GM19238 (cell line): Measurements from ENCODE around the gene SPOCK1.

ENCODE experiments used
- DNase-seq: peaks from one replicate; pipeline ENCODE4 v3.0.0; 2011; ENCODE audit warnings: low spot score; ENCODE audit not compliant: insufficient read length

Gene SPOCK1

DNA sequence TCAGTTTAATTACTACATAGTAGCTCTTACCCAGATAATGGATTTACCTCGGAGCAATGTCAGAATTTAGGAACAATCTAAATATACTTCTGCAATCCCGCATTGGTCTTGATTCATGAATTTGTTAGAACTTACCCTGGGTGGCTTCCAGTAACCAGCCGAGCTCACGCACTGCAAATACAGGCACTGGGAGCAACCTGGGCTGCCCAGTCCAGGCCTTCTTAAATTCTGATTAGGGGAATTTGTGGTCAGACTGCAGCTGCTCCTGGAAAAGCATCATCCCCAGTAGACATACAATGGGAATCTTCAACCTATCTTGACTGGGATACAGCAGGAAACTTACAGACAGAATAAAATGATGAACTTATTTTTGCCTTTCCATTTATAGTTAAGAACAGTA, 270.3 kb downstream of the SPOCK1 start:
- DNase-seq, result no peak

DNA sequence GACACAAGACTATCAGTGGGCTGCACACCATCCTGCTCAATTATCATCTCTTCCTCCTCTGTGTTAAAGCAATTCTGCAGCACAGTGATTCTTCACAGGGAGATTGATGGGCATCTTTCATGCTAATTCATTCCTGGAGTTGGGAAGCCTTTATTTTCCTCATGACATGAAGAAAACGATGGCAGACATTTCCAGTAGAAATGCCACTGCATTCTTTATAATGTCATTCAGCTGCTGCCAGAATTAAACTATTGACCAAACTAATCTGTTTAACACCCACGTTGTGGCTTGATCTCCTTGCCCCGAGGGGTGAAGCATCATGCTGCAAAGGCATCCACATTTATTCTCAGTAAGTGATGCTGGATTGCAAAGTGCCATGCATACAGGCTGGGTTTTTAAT, 273.0 kb downstream of the SPOCK1 start:
- DNase-seq, result no peak

DNA sequence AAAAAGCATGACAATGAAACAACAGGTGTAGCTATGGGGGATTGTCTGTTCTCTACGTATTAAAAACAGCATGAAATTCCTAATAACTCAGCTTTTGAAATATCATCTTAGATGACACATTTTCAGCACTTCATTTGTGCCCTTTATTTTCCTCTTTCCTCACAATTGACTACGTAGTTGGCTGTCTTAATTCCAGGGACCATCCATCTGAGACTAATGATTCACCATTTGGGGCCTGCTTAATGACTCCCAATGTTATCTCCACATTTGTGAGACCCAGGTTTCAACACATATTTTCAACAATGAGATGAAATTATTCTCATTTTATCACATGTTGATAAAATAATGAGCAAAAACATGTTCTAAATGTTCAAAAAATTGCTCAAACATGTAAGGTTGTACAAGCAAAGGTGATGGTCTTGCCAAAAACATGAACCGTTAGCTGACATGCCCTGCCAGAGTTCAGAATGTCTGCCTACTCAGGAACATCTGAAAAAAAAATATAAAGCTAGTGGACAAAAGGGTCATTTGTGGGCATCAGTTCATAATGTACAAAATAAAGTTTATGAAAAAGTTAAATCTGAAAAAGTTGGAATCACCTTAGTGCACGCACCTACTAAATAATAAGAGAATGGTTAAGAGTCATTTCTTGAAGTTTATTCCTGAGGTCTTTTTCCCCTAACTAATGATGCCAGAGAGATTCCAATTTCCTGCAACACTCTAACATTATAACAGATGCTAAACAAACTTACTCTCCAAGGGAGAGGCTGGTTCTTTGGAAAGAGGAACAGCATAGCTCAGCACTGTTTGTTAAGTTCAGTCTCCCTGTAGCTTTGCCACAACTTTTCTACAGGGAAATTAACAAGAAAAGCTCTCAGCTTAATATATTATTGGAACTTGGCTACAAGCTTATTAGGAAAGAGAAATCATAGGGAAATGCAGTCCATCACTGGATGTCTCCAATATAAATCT, 275.5 kb downstream of the SPOCK1 start:
- no peak for DNase-seq

DNA sequence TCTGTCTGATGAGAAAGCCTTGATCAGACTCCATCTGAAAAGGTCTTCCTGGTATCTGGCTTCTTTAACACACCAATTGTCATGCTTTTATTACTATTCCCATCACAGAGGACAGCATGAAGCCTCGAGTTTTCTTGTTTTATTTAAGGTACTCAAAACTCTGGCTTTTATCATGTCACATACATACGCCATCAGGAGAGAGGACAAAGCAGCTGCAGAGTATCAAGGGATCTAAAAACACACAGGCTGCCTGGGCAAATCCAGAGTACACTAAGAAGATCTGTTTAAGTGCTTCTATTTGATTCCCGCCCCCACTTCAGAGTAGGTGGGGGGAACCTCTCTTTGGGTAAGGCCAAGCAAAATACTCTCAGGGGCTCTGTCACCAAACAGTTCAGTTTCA, 277.2 kb downstream of the SPOCK1 start:
- no peak for DNase-seq

DNA sequence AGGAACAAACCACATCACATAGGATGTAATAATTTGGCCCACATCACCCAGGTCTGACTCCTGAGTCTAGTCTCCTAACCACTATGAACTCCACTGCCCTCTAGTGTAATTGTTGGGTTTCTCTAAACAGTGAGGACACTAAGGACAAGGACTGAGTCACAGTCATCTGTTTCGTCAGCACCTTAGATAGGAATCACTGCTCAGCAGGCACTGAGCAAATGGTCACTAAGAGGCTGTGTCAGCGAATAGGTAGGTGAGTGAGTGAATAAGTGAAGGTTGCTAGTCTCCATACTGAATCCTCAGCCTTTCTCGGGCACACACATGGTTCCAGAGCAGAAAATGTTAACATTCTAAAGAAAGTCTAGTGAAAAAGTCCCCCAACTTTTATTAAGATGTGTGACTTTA, 278.6 kb downstream of the SPOCK1 start:
- peak; percentile 13 for DNase-seq

DNA sequence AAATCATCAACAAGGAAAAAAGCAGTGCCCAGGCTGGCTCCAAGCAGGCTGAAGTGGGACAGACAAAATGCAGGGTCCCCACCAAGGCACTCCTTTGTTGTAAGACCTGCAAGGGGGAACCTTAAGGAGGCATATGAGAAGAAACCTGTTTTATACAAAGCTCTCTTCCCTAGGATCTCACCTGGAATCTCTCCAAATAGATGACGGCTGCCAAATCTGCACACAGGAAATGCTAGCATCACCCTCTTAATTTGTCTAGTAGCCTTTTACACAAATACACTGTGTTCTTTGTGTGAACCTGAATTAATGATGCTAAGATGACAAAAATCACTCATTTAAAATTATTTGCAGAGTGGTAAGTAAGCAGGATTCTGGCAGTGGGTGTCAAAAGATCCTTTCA, 280.2 kb downstream of the SPOCK1 start:
- DNase-seq, result no peak

DNA sequence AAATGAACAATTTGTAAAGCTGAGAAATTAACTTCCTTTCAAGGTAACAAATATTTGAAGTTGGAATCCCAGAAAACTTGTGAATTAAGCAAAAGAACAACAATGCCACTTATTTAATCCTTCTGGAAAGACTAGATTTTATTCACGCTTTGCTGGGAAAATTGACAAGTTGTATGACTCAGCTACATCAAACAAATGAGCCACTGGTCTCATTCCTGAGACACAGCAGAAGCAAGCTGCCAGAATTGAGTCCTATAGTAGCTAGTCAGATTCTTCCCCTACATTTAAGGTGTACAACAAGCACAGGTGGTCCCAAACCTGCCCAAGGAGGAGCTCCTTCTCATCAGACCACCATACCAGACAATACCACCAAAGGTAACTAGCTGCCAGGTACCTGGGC, 280.7 kb downstream of the SPOCK1 start:
- DNase-seq, result no peak

DNA sequence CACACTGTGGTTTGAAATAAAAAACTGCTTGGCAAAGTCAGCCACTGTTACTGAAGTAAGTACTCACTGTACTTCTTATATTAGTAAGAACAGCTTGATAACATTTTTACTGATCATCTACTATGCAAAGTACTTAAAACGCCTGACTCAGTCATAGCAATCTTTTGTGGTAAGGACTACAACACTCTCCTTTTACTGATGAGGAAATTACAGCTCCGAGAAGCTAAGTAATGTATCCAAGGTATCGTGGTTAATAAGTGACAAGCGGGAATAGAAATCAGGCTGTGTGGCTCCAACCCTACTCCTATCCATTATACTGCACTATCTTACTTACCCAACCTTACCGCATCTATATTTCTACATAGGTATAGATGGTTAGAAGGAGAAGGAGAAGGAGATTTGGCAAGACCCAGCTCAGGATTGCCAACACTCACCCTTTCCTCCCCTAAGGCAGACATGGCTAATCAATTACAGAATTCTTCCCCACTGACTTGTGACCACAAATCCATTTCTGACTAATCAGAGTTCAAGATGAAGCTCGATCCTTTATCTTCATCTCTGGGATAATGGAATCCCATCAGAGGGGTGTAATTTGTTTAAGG, 281.4 kb downstream of the SPOCK1 start:
- DNase-seq, result no peak

DNA sequence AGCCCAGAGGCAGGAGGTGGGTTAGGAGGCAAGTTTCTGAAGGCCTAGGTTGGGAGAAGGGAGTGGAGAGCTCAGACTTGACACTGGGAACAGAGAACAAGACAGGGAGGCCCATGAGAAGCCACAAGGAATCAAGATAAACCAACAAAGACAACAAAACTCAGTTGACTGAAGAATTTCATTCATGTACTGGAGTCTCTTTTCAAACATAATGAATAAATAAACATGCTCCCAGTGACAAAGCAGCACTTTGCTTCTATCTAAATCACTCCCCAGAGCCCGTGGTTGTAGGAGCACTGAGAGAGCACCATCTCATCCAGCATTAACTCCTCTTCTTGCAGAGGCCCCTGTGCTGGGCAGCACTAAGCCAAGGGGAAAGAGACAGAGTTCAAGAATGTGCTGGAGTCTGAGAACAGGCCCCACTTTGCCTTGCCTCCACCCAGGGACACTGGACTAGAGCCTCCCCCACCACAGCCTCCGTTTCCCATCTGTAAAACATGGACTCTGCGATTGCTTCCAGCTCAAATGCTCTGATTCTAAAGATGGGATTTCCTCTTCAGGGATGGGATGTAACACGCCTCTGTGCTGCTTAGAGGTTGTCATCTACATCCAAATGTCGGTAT, 282.0 kb downstream of the SPOCK1 start:
- no peak for DNase-seq

DNA sequence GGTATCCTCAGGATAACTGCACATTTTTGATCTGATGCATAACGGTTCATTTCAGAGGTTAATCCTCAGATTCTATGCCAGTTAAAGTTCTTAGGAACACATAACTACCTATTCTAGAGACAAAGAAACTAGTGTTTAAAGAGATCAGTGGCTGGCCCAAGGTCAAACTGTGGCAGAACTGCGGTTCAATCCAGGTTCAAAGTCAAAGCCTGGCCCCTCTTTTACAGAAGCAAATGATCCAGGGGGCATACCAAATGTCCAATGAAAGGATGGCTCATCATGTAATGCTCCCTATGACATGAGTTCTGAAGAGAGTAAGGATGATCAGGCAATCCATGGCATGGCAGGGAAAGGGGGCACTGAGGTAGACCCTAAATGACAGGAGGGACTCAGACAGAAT, 283.3 kb downstream of the SPOCK1 start:
- DNase-seq, result no peak

DNA sequence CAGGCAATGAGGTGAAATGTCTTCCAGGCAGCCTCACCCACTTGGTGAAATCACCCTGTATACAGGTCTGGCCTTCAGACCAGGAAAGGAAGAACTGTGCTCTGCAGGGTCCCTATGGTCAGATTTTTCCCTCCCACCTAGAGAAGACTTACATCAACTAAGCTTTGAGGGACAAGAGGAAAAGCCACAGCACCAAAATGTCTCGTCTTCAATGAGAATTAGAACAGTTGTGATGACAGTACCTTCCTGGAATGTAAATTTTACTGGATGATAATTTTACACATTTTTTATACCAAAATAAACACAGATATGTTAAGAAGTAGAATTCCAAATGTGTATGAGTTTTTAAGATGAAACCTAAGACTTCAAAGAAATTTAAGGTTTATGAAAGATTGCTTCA, 283.9 kb downstream of the SPOCK1 start:
- no peak for DNase-seq

DNA sequence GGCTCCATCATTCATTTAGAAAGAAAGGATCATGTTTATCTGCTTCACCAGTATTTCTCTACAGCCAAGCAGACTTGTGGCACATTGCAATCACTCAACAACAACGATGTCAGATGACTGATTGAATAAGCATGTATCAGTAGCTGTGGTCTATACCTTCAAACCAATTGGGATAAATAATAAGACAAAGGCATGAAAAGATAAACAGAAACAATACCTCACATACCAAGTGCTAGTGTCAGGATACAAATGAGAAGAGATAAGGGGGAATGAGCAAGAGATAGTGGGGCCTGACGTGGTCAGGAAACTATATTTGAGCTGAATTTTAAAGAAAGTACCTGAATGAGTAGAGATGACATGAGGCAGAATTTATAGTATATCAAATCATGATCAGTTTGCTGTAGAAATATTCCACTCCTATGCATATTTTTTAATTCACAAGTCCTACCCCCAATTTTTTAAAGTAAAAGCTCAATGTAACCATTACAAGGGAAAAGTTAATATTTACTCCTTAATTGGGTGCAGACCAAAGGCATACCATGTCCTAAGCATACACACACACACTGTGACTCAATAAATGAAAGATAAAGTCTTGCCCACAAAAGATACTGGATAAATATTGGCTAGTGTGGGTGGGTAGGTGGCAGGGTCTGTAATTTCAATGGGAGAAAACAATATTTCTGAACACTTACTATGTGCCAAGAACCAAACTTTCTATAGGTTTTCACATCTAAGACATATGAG, 284.5 kb downstream of the SPOCK1 start:
- DNase-seq, result no peak

DNA sequence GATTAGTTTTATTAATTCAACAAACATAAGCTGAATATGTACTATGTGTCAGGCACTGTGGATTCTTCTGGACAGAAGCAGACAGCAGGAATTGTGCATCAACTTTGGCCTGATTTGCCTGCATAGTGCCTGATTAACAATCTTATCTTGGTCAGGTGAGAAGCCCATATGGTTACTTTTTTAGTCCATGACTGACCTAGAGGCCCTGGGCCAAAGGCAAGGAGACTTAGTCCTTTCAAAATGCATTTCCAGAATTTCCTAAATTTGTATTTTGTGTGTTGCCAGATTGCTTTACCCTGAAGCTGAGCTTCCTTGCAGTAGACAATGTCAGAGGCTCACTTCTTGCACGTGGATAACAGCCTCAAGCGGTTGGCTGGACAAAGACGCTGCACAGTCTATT, 286.7 kb downstream of the SPOCK1 start:
- no peak for DNase-seq

DNA sequence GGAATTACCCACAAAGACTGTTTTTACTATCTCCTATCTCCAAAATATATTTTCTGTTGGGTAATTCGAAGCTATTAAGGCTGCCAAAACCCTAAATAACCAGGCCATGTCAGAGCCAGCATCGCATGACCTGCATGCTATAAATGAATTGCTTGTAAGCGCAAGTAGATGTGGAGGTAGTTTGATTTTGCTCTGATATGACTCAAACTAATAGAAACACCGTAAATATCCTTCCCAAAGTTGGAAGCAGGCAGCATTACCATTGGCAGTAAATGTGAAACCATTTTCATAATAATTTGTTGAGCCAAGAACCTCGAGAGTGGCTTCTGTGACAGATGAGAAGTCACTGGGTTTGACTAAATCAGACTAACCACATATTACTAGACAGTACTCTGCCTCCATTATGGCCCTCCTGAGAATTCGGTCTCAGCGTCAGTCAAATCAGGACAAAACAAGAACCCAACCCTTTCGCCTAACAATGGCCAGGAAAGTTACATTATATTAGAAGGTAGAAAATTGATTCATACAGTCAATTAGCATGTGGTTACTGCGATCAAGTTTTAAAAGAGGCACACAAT, 289.8 kb downstream of the SPOCK1 start:
- no peak for DNase-seq

DNA sequence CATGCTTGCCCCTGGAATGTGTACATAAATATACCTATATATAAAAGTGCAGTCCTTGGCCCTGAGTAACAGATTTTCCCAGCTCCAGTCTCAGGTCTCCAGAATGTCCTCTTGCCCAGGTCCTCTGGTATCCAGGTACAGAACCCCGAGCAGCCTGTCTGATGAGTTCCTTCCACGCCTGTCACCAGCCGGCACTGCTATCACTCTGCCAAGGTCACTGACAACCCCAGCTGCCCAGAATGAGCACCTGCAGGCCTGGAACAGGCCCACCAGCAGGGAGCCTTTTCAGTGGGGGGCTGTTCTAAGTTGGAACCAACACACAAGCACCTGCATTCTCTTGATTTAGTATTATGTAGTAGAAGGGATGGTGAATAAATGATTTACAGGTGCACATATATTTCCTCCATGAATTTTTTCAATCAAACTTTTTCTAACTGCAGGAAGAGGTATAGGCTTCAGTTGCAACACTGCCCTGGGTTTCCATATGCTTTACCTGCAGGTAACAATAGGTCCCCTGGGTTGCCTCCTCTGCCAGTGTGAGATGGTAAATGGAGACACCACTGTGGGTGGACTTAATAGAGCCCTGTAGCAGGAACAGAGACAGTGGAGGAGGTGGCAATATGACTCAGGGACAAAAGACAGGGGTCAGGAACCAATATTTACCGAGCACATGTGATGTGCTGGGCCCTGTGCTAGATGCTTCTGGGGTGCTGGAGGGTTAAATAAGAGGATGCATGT, 291.9 kb downstream of the SPOCK1 start:
- no peak for DNase-seq

DNA sequence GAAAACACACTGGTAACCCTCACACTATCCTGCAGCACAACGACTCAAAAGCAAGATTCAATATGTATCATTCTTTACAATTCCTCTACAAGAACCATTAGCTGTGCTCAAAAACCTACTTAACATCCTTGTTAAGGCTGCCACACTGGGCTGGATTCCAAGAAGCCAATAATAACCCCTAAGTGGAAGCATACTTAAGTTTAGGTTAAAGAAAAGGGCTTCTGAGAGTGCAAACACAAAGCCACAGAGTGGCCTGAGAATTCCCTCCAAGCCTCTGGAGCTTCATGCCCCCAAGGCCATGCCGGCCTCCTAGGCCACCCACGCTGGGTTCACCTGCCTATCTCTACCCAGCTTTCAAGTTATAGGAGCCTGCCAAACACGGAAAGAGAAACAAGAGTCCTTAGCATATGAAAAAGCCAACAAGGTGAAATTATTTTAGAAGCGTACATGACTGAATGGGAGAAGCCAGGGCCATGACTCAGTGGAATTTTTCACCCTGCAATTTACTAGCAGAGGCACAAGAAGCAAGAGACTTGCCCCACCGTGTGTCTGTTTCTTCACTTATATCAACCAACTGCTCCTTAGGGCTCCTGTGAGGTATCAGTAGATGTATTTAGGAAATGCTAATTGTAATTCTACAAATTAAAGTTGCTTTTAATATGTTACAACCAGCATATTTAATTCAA, 293.0 kb downstream of the SPOCK1 start:
- no peak for DNase-seq

DNA sequence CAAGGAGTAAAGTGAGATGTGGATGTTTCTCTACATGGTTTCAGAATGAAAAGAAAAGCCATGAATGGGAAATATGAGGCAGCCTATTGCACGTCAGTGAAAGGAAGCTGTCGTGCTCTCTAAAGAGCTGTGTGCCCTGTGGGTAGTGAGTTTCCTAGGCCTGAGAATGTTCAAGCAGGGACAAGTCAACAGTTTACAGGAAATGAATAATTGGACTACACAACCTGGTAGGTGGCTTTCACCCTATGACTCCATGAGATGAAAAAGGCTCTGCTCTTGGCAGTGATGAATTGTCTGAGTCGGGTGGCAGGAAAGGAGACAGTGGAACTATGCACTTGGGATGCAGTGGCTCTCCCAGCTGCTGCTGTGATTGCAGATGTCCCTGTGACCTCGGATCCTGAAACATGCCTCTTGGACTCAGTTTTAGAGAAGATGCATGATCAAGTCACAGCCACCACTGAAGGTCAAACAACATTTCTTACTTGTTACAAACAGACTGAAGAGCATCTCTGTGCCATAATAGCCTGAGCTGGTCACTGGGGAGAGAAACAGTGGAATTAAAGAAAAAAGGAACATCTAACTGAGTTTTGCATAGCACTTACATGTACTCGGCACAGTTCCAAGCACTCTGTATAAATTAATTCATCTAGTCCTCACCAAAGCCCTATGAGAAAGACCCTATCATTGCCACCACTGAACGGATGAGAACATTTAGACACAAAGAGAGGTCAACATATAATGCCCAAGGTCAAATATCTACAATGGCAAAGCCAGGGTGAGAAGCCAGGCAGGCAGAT, 293.7 kb downstream of the SPOCK1 start:
- DNase-seq, result no peak

DNA sequence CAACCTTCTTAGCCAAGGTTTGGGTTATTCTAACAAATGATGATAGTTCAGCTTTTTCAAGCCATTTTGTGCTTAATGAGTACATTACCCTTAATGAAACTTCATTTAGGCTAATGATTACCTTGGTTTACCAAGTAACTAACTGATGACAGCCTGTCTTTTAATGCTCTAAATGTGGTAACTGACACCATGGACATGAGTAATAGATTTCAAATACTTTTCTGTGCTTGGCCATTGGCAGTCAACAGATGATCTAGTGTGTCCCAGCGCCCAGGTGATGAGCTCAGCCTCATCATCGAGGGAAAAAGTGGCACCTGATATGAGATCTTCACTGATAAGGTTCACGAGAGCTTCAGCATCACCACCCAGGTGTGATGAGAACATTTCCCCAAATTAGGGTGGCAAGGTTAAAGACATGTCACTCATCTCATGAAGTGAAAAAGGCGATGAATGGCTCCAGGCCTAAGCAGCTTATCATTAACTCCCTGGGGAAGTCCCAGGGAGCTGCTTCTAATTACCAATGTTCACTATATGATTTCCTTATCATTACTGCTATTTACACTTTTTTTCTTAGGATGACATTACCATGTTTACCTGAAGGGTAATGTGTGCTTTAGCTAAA, 296.0 kb downstream of the SPOCK1 start:
- no peak for DNase-seq

DNA sequence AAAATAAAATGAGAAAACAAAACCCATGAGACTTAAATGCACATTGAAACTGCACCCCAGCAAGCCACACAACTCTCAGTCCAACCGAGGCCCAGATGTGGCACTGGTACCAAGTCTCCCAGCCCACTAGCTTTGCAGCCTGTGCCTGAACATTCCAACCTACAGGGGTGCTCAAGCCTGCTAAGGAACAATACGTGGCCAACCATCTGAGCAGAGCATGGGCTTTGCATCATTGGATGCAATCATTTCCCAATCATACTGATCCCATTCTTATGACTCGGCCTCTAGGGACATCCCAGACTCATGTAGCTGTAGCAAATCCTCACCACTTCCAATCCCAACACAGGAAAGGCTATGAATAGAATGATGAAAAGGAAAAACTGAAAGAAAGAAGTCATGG, 297.2 kb downstream of the SPOCK1 start:
- DNase-seq, result no peak
